NK-92 (cell line): ENCODE data around the gene CNTNAP5.

Experiments
- DNase-seq: peaks from one replicate; lab custom pipeline; 2025; ENCODE audit not compliant: unreplicated experiment; lab: John Stamatoyannopoulos, UW

CNTNAP5 gene

GRCh38 chr2:124053796-124054195 is 28.7 kb downstream of the CNTNAP5 start:
- DNase-seq, result no peak

GRCh38 chr2:124063596-124063995 is 38.5 kb downstream of the CNTNAP5 start:
- no peak for DNase-seq

GRCh38 chr2:124065636-124066035 is 40.5 kb downstream of the CNTNAP5 start:
- DNase-seq, result no peak

GRCh38 chr2:124066776-124067175 is 41.7 kb downstream of the CNTNAP5 start:
- no peak for DNase-seq

GRCh38 chr2:124079045-124079444 is 54.0 kb downstream of the CNTNAP5 start:
- DNase-seq, result no peak

- no peak for DNase-seq
These were observed 55.4 kb downstream of the CNTNAP5 start for GRCh38 chr2:124080281-124081153.

GRCh38 chr2:124081154-124081716 is 56.1 kb downstream of the CNTNAP5 start:
- no peak for DNase-seq

GRCh38 chr2:124088616-124089015 is 63.5 kb downstream of the CNTNAP5 start:
- no peak for DNase-seq

- no peak for DNase-seq
These were observed 66.6 kb downstream of the CNTNAP5 start for GRCh38 chr2:124091721-124092120.

- no peak for DNase-seq
These were observed 67.6 kb downstream of the CNTNAP5 start for GRCh38 chr2:124092651-124093050.

- DNase-seq, result no peak
These were observed 79.8 kb downstream of the CNTNAP5 start for GRCh38 chr2:124104914-124105313.

- no peak for DNase-seq
These were observed 87.1 kb downstream of the CNTNAP5 start for GRCh38 chr2:124112206-124112605.

- no peak for DNase-seq
These were observed 87.9 kb downstream of the CNTNAP5 start for GRCh38 chr2:124112966-124113365.

GRCh38 chr2:124120246-124120645 is 95.2 kb downstream of the CNTNAP5 start:
- no peak for DNase-seq

GRCh38 chr2:124121106-124121505 is 96.0 kb downstream of the CNTNAP5 start:
- no peak for DNase-seq

- DNase-seq, result no peak
These were observed 96.7 kb downstream of the CNTNAP5 start for GRCh38 chr2:124121760-124122275.

- DNase-seq, result no peak
These were observed 97.3 kb downstream of the CNTNAP5 start for GRCh38 chr2:124122340-124122739.

GRCh38 chr2:124131276-124131675 is 106.2 kb downstream of the CNTNAP5 start:
- no peak for DNase-seq

GRCh38 chr2:124136110-124136509 is 111.0 kb downstream of the CNTNAP5 start:
- DNase-seq, result no peak

- DNase-seq, result no peak
These were observed 113.0 kb downstream of the CNTNAP5 start for GRCh38 chr2:124138076-124138475.

- no peak for DNase-seq
These were observed 120.9 kb downstream of the CNTNAP5 start for GRCh38 chr2:124145982-124146381.

GRCh38 chr2:124147552-124147951 is 122.5 kb downstream of the CNTNAP5 start:
- DNase-seq, result no peak
